HG02678 (cell line): Measurements from ENCODE around the gene CREM.

ENCODE experiments used
- ATAC-seq: cut with Tn5 transposase; IDR thresholded peaks from one replicate; pipeline ENCODE4 v1.9.1; 2021; ENCODE audit warnings: mild to moderate bottlenecking, moderate library complexity; ENCODE audit not compliant: unreplicated experiment

The CREM gene

DNA sequence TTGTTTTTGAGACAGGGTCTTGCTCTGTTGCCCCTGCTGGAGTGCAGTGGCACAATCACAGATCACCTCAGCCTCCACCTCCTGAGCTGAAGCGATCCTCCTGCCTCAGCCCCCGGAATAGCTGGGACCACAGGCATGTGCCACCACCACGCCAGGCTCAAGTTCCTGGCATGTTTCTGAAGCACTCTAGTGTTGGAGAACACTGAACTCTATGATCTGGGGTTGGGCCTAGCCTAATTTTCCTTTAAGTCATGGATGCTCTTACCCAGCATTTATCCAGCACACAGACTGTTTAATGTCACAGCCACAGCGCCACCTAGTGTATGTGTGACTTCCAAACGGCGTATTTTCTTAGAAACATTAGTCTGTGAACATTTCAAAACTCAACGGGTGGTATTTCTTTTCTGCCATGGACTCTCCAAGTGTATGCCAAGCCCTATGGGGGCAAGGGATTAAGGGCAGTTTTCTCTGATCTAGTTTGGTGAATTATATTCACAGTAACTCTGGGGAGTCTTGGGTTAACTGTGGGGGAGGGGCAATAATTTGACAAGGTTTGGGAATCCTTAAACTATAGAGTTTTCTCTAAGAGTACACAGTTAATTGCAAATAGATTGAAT, 91.8 kb downstream of the CREM start:
- peak; percentile 69 for ATAC-seq

DNA sequence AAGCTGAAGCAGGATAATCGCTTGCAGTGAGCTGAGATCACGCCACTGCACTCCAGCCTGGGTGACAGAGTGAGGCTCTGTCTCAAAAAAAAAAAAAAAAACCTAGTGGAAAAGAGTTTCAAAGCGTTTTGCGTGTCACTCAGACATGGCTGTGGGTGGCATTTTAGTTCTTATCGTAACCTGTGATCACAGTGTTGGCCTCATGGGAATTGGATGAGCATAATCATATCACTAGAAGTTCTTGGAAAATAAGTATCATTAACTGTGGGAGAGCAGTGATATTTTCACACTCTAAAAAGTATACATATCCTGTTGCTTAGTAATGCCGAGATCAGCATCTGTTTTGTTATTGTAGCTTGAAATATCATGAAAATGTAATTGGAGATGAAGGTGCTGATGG, 92.6 kb downstream of the CREM start:
- no peak for ATAC-seq

DNA sequence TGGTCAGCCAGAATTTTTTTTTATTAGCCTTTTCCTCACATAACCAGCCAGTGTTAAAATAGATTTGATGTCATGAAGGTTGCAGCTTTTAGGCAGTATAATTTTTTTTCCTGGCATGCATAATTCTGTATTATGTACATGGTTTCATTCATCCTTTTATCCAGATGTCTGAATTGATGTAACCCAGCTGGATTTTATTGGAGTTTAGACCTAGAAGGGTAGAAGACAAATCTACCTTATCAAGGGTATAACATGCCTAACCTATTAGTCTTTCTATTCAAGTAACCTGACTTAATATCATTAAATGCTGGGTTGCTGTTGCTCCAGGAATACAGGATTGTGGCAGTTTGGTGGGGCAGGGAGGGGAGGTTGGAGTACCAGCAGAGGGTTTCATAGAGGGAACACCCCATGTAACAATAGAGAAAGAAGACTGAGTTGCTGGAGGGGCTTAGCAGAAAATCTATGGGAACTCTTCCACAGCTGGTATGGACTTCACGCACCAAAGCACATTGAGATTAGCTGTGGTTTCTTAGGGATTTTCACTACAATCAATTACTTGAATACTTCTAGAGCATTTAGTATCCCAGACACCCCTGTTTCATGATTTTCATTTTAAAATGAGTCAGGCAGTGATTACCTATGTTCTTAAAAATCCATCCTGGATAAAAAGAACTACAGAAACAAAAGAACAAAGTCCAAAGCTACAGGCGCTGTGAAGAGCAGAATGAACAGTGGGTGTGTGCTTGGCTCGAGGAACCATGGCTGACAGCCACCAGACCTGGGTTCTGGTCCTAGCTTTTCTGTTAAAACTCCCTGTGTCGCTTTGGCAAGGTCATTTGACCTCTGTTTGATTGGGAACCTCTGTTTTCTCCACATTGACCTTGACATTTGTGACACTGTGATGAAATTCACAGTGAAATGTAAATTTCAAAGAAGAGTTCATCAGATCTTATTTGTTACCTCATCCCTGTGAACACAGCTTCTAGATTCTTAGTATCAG, 93.5 kb downstream of the CREM start:
- no peak for ATAC-seq

DNA sequence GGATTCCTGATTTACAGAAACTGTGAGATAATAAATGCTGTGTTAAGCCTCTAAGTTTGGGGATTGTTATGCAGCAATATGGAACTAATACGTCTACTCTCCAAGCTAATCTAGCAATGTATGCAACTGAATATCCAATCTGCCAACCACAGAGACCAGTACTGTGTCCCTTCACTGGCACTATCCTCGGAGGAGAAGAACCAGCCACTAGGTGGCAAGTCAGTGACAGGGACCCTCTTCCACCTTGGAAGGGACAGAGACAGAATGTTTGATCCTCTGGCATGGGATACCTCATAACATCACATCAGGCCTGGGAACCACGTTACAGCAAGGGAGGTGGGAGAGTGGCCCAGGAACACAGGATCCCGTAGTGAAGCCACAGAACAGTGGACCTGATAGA, 96.4 kb downstream of the CREM start:
- ATAC-seq: no peak

DNA sequence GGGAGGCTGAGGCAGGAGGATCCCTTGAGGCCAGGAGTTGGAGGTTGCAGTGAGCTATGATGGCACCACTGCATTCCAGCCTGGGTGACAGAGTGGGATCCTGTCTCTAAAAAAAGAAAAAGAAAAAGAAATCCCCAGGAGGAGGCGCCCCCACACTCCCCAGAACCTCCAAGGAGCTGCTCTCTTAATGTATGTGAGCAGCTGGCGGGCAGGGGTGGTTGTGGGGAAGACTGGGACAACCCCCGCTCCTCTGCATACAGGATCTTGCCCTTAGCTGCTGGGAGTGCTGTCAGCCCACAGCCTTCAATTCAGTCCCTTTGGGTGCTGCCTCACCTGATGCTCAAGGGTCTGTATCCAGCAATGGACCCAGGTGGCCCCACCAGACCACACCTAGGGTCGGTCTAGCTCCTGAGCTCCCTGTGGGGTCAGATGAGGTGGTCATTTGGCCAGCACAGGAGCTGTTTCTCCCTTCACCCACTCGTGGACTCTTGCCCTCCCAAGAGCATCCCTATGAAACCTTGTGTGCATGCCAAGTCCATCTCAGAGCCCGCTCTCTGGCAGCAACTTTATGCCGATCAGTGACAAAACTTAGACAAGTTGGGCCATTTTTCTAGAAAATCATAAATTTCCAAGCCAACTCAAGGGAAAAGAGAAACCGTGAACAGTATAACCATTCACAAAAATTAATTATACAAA, 97.5 kb downstream of the CREM start:
- ATAC-seq: no peak

DNA sequence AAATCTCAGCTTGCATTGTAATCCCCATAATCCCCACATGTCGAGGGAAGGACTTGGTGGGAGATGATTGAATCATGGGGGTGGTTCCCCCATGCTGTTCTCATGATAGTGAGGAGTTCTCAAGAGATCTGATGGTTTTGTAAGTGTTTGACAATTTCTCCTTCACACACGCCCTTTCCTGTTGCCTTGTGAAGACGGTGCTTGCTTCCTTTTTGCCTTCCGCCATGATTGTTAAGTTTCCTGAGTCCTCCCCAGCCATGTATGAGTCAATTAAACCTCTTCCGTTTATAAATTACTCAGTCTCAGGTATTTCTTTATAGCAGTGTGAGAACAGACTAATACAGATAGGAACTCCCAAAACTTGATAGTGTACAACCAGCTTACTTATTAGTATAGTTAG, 98.6 kb downstream of the CREM start:
- ATAC-seq: no peak

DNA sequence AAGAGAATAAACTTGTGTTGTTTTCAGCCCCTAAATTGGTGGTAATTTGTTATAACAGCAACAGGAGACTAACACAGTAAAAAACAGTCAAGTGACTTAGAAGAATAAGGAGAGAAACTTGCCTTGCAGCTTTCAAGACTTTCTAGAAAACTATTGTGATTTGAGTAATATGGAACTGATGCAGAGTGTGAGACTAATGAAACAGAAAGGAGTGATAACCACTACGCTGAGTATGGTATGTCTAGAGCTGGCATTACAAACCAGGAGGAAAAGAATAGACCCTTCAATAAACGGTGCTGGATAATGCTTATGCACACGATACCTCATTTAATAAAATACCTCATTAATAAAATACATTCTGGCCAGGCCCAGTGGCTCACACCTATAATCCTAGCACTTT, 99.9 kb downstream of the CREM start:
- no peak for ATAC-seq

DNA sequence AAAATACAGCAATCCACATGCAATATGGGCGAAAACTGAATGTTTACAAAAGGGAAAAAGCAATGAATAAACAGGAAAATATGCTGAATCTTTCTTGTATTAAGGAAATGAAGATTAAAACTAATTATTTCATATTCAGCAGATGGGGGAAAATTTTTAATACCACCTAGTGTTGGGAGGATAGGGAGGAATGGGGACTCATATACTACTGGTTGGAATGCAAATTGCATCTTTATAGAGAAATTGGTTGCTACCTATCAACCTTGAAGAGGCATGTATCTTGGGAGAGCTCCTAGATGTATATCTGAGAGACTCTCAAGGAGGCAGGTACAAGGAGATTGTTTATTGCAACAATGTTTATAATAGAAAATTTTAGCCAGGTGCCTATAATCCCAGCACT, 101.4 kb downstream of the CREM start:
- ATAC-seq: no peak

DNA sequence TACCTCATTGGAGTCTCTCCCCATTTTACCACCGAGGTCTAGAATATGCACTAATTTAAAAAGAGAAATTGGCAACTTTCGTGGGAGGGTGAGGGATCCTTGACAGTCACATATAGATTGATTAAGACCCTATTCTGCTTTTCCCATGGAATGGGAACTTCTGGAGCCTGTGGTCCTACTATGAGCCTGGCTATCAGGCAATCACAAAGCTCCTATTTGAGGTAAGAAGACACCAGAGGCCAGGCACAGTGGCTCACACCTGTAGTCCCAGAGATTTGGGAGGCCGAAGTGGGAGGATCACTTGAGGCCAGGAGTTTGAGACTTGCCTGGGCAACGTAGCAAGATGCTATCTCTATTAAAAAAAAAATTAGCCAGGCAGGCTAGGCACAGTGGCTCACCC, 105.0 kb downstream of the CREM start:
- no peak for ATAC-seq

DNA sequence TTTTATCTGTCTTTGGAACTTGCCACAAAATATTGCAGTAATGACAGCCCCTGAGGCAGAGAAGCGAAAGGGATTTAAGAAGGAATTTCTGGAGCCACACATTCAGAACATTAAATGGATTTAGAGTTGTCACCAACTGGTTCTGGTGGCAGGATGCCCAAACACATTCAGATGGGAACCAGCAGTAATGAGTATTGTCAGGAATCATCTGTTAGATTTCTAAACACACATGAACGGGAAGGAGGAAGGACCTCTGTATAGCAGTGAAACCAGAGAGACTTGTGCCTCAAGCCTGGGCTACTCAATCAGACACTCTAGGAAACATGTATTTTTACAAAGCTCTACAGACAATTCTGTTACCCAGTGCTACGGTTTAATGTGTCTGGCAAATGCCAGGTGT, 105.9 kb downstream of the CREM start:
- no peak for ATAC-seq

DNA sequence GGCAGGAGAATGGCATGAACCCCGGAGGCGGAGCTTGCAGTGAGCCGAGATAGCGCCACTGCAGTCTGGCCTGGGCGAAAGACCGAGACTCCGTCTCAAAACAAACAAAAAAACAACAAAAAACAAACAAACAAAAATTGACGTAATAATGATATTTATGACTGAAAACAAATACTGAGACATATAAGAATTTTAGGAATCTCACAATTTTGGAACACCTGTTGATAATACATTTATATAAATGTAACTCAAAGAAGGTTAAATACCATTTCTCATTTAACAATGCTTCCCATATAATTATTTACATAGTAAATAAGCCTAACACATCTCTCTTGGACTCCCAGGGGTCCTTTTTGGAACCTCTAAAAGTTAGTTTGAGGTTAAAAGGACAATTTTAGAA, 107.4 kb downstream of the CREM start:
- no peak for ATAC-seq

DNA sequence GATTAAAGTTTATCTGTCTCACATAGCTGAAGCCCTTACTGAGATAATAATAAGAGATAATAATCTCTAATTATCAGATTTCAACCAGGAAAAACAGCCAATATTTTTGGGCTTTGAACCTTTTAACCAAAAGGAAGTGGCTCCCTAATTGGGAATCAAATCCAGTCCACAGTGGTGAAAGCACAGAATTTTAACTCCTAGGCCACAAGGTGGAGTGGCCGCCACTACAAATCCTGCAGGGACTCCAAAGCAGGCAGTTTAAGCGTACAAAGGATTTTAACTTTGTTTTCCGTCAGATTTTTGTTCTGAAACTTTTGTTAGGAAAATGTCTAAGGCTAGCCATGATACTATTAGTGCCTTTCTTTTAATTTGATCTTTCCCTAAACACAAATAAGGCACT, 110.1 kb downstream of the CREM start:
- no peak for ATAC-seq

DNA sequence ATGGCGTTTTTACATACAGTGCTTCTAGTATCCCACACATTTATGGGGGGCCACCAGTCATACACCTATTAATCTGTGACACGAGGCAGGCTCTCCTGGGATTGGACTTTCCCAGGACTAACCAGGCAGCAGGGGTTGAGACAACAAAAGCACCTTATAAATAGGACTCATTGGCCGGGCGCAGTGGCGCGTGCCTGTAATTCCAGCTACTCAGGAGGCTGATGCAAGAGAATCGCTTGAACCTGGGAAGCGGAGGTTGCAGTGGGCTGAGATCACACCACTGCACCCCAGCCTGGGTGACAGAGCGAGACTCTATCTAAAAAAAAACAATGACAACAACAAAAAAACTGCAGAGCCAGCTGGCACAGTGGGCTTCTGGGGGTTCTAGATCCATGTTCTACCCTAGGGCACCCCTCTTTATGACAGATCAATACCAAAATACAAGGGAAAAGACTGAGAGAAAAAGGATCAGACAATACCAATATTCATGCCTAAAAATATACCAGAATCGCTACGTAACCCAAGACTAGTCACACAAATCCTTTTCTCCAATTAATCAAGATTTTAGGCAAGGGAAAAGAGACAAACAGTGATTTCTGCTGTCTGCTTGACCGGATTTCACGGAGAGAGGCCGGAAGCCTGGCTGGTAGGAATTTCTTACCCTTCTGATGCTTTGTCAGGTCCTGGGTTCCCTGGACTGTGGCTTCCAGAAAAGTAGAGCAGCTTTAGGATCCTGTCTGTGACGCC, 111.3 kb downstream of the CREM start:
- no peak for ATAC-seq

DNA sequence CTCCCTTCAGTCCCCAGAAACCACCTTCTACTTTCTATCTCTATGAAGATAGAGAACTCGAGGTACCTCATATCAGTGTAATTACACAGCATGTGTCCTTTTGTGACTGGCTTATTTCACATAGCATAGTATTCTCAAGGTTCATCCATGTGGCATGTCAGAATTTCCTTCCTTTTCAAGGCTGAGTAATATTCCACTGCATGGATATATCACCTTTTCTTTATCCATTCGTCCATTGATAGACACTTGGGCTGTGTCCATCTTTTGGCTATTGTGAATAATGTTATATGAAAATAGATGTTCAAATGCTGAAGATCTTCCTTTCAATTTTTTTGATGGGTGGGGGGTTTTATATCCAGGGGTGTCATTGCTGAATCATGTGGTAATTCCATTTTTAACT, 117.9 kb downstream of the CREM start:
- no peak for ATAC-seq

DNA sequence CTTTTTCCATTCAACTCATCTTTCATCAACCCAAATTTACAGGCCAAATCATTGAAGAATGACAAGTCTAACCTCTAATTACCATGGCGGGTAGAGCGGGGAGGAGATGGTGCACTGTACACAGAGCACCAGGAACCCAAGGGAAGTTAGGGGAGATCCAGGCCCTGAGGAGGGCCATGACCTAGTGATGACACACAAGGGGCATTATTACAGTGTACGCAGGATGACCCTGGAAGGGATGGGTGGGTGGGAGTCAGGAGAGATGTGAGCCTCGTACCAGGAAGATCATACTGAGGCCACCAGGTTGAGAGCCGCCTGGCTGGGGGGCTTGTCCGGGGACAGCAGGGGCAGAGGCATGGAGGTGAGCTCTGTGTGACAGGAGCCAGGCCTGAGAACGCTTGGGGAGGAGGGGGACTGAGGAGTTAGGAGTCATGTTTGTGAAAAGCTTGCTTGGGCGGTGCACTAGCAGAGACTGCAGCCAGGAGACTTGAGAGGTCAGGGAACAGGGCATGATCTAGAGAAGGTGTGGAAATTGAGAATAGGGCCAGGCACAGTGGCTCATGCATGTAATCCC, 120.2 kb downstream of the CREM start:
- ATAC-seq: no peak

DNA sequence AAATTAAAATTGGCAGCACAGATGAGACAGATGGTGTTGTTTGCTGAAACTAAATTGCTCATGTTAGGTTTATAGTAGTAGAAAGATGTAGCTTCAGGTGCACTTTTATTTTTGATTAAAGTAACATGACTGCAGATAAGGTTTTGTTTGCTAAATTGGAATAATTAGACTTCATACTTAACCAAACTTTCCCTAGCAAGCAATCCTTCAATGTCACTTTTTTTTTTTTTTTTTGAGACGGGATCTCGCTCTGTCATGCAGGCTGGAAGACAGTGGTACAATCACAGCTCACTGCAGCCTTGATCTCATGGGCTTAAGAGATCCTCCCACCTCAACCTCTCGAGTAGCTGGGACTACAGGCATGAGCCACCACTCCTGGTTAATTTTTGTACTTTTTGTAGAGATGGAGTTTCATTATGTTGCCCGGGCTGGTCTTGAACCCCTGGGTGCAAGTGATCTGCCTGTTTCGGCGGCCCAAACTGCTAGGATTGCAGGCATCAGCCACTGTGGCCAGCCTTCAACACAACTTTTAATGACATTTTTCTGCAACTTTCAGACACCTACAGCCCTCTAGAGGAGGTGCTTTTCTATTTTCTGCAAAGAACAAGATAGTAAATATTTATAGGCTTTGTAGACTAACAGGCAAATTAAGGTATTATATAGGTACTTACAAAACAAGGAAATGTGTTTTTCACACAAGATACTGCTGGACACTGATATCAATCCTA, 124.9 kb downstream of the CREM start:
- no peak for ATAC-seq

DNA sequence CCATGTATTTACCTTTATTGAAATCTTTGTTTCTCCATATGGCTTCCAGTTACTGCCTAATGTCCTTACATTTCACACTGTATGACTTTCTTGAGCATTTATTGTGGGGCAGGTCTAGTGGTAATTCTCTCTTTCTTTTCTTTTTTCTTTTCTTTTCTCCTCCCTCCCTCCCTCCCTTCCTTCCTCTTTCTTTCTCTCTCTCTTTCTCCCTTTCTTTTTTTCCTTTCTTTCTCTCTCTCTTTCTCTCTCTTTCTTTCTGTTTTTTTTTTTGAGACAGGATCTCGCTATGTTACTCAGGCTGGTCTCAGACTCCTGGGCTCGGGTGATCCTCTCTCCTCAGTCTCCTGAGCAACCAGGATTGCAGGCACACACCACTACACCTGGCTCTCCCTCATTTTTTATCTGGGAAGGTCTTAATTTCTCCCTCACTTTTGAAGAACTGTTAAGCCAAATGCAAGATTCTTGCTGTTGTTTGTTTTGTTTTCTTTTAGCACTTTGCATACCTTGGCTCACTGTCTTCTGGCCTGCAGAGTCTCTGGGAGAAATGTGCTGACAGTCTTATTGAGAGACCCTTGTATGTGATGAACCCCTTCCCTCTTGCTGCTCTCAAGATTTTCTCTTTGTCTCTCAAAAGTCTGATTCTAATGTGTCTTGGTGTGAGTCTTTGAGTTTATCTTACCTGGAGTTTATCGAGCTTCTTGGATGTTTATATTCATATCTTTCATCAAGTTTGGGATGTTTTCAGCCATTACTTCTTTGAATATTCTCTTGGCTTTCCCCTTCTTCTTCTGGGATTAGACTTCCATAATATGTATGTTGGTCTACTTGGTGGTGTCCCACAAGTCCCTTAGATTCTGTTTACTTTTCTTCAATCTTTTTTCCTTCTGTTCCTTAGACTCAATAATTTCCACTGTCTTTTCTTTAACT, 130.7 kb downstream of the CREM start:
- no peak for ATAC-seq

DNA sequence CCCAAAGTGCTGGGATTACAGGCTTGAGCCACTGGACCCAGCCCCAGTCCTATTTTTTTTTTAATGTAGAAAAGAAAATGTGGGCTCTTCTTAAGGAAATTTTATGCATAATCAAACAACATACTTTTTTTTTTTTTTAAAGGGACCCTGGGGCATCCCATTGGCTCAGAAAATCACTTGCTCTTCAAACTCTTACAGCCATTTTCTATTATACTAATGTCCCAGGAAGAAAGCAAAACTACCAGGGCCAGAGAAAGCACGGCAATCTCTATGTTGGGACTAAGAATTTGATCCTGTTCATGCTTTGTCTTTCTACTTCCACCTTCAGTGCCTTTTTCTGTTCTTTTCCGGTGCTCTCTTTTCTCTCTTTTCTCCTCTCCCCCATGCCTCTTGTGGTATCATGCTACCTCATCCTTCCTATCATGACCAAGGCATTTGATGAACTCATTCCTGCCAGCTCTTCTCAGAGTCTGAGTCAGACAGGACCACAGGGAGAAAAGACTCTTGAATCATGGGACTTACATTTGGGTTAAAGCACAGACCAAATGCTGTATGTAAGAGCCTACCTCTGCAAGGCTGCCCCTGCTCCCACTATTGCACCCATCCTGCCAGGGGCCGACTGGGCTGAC, 133.2 kb downstream of the CREM start:
- no peak for ATAC-seq

DNA sequence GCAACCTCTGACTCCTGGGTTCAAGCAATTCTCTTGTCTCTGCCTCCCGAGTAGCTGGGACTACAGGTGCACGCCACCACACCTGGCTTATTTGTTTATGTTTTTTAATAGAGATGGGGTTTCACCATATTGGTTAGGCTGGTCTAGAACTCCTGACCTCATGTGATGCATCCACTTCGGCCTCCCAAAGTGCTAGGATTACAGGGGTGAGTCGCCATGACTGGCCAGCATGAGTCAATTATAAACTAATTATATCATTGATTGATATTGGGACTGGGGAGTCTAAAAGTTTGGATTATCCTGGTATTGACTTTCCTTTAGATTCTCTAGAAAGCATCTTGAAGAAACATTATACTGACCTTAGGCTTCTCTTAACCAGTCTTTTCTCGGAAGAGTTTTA, 135.8 kb downstream of the CREM start:
- no peak for ATAC-seq
